ENCODE data around the gene ALDH1L2.

ALDH1L2 gene

GRCh38 chr12:104975587-104976343, 108.5 kb downstream of the ALDH1L2 start:
- DNase-seq = no peak

GRCh38 chr12:104974626-104975290, 109.5 kb downstream of the ALDH1L2 start:
- no peak for DNase-seq

- no peak for DNase-seq
These were observed 111.0 kb downstream of the ALDH1L2 start for GRCh38 chr12:104973250-104973649.

GRCh38 chr12:104971306-104971705, 113.0 kb downstream of the ALDH1L2 start:
- DNase-seq = no peak

All from hematopoietic multipotent progenitor cell treated with erythropoietin and hydrocortisone succinate and interleukin-3 and kit ligand, for 6 days (in vitro differentiated cells).